LNCaP clone FGC (cell line): ENCODE results near the gene NELFA.
"Not testable (repeated sequence)": the region's sequence is repeated elsewhere in the genome, so short reads cannot be mapped to it uniquely, and the experiment has no call there.

ENCODE experiments used
- DNase-seq: peaks from one replicate; pipeline ENCODE4 v3.0.0-alpha.2; 2011; ENCODE audit warnings: low read depth
- H3K4me3 ChIP-seq: 2 replicates; pipeline ENCODE4 v1.5.1; 2011; ENCODE audit warnings: mild to moderate bottlenecking, low read depth, low read length, control low read depth
- CTCF ChIP-seq: IDR thresholded peaks from 2 replicates; pipeline ENCODE4 v1.5.1; 2012; ENCODE audit warnings: mild to moderate bottlenecking; ENCODE audit not compliant: control insufficient read depth, insufficient read depth; ENCODE audit errors: extremely low read depth

NELFA gene

GRCh38 chr4:2009651-2010233 lies 968 bp upstream of the NELFA start:
- peak; percentile 50 for DNase-seq
- peak; percentile 40 for TF ChIP-seq CTCF

GRCh38 chr4:2008671-2008920 lies 178 bp downstream of the NELFA start:
- TF ChIP-seq CTCF = 0 out of 2 replicates have a peak, but pooled peaks have one; percentile 4
- DNase-seq = no peak
- peak overlapping the region; percentile 82 for H3K4me3 ChIP-seq

More at GRCh38 chr4:2009651-2010233, 968 bp upstream of the NELFA start:
- H3K4me3 ChIP-seq = peak overlapping the region; percentile 82

GRCh38 chr4:2007804-2008670 lies 737 bp downstream of the NELFA start:
- DNase-seq = no peak
- TF ChIP-seq CTCF = no peak

GRCh38 chr4:2006956-2007653 lies 1.7 kb downstream of the NELFA start:
- no peak for TF ChIP-seq CTCF
- H3K4me3 ChIP-seq = peak overlapping the region; percentile 82
- no peak for DNase-seq

More at GRCh38 chr4:2007804-2008670, 737 bp downstream of the NELFA start:
- H3K4me3 ChIP-seq = peak overlapping the region; percentile 82

GRCh38 chr4:2006367-2006766 lies 2.4 kb downstream of the NELFA start:
- no peak for TF ChIP-seq CTCF
- DNase-seq = no peak
- H3K4me3 ChIP-seq = no peak overlapping the region

- H3K4me3 ChIP-seq = not testable (repeated sequence)
Measured at GRCh38 chr4:2003361-2003760, 5.4 kb downstream of the NELFA start.

GRCh38 chr4:1999308-1999707 lies 9.5 kb downstream of the NELFA start:
- not testable (repeated sequence) for DNase-seq, H3K4me3 ChIP-seq

More at GRCh38 chr4:2003361-2003760, 5.4 kb downstream of the NELFA start:
- not testable (repeated sequence) for DNase-seq

GRCh38 chr4:1998296-1998695 lies 10.5 kb downstream of the NELFA start:
- DNase-seq = peak; percentile 76
- no peak for TF ChIP-seq CTCF
- peak overlapping the region; percentile 1; the same call in 1 of the 2 replicates for H3K4me3 ChIP-seq
